Chondrocyte (in vitro differentiated cells): Measurements from ENCODE around the gene RBMS1. TPM values are rescaled to one million over a fixed set of nuclear protein-coding genes. Genes with fewer than 3 reads are reported as not detected.
A peak's percentile ranks its signal among the peaks of the same experiment; 100 is the strongest.

Experiments used
- DNase-seq: peaks from one replicate; pipeline ENCODE4 v3.0.0; 2021; ENCODE audit warnings: mixed read lengths, low spot score
- H3K27ac Mint-ChIP-seq: one replicate; pipeline ENCODE4 v1.8.0; 2021; ENCODE audit warnings: mild to moderate bottlenecking, moderate library complexity, mixed read lengths; ENCODE audit not compliant: unreplicated experiment
- H3K27me3 Mint-ChIP-seq: 2 replicates; pipeline ENCODE4 v1.8.0; 2021; ENCODE audit warnings: low read depth, mixed read lengths
- H3K36me3 Mint-ChIP-seq: 2 replicates; pipeline ENCODE4 v1.8.0; 2021; ENCODE audit warnings: low read depth, mixed read lengths
- H3K4me1 Mint-ChIP-seq: 2 replicates; pipeline ENCODE4 v1.8.0; 2021; ENCODE audit warnings: low read depth, mild to moderate bottlenecking, mixed read lengths
- H3K4me3 Mint-ChIP-seq: one replicate; pipeline ENCODE4 v1.8.0; 2021; ENCODE audit warnings: mild to moderate bottlenecking, moderate library complexity, mixed read lengths; ENCODE audit not compliant: unreplicated experiment
- H3K9me3 Mint-ChIP-seq: 2 replicates; pipeline ENCODE4 v1.8.0; 2021; ENCODE audit warnings: low read depth, mixed read lengths
- total RNA-seq: library from RNA; stranded (reverse); gene quantifications from 3 replicates; pipeline ENCODE4 v1.2.1, GENCODE V29; 2021
- TF ChIP-seq, protein P1 (sequence below): fragments of 200-600 bp; sonication (generic); IDR thresholded peaks from 2 replicates; pipeline ENCODE4 v1.5.0; 2021; ENCODE audit warnings: antibody characterized with exemption, mild to moderate bottlenecking, moderate library complexity

Gene RBMS1
- total RNA-seq, 1 donor from 2014 or later = 133 TPM

DNA sequence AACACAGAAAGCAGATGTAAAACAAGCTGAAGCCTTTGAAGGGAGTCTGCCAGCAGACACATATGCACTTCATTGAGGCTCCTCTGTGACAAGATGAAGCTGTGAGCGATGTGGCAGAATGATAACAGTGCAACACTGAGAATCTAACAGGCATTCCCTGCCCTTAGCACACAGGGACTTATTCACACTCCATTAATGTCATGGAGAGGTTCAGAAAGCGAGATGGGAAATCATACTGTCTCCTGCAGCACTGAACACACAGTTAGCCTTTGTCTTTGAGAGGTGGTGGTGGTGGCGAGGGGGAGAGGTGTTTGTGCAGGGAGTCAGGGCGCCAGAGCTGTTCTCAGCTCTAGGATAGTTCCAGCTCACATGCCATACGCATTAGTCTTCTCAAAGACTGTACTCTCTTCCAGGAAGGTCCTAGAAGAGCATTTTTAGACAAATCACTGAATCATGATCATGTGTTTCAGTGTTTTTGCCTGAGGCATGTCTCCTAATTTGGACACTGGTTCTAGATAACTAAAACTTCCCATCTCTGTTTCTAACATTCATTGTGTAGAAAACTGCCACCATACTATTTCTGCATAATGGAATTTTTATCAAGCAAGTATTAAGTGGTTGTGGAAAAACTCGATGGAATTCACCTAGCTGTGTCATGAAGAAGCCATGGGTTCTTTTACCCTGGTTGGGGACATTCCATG, 200.1 kb downstream of the RBMS1 start:
- no peak overlapping the region for H3K4me3 Mint-ChIP-seq
- TF ChIP-seq, protein P1, sequence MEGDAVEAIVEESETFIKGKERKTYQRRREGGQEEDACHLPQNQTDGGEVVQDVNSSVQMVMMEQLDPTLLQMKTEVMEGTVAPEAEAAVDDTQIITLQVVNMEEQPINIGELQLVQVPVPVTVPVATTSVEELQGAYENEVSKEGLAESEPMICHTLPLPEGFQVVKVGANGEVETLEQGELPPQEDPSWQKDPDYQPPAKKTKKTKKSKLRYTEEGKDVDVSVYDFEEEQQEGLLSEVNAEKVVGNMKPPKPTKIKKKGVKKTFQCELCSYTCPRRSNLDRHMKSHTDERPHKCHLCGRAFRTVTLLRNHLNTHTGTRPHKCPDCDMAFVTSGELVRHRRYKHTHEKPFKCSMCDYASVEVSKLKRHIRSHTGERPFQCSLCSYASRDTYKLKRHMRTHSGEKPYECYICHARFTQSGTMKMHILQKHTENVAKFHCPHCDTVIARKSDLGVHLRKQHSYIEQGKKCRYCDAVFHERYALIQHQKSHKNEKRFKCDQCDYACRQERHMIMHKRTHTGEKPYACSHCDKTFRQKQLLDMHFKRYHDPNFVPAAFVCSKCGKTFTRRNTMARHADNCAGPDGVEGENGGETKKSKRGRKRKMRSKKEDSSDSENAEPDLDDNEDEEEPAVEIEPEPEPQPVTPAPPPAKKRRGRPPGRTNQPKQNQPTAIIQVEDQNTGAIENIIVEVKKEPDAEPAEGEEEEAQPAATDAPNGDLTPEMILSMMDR = no peak
- no peaks in the 10 kb centered on the region for H3K27me3 Mint-ChIP-seq
- H3K27ac Mint-ChIP-seq = peak overlapping the region; percentile 89
- H3K4me1 Mint-ChIP-seq = peaks cover 100% of the 10 kb centered on the region
- H3K36me3 Mint-ChIP-seq = peaks cover 65% of the 10 kb centered on the region
- H3K9me3 Mint-ChIP-seq = peaks cover 2% of the 10 kb centered on the region
- DNase-seq = no peak

DNA sequence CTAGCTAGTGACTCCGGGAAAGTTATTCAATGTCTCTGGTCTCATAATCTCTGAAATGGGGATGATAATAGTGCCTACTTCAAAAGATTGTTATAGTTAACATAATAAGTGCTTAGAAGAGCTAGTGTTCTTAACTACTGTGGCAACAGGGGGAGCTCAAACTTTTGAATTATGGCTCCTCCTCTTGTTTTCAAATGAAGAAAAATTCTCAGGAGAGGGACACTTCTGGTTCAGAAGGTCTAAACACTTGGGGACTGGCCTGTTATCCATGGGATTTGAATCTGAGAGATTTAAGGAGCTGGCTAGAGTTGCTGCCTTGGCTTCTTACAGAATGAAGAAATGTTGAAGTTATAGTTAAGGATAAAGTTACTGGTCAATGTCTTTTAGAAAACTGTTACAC, 201.4 kb downstream of the RBMS1 start:
- Mint-ChIP-seq H3K27ac (peak overlapping the region; percentile 89), H3K4me1 (peaks cover 99% of the 10 kb centered on the region), H3K27me3 (no peaks in the 10 kb centered on the region), H3K9me3 (peaks cover 2% of the 10 kb centered on the region), H3K36me3 (peaks cover 51% of the 10 kb centered on the region), H3K4me3 (no peak overlapping the region)
- TF ChIP-seq, protein P1 = peak; percentile 50
- DNase-seq = no peak

DNA sequence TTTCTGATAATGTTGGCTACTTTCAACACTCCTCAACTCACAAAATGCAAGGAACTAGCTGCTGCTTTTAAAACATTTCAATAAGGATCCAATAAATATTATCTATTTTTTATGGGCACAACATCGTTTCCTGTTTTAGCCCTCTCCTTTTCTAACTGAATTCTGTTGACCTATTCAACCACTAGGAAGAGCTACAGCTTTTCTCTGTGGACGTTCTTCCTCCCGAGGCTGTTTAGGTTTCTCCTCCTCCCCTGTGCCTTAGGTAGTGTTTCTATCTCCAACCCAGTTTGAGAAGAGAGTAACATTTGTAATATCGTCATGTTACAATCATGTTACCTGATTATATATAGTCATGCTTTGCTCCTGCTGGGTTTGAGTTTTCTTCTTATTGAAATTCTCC, 202.2 kb downstream of the RBMS1 start:
- peaks cover 2% of the 10 kb centered on the region for H3K9me3 Mint-ChIP-seq
- H3K36me3 Mint-ChIP-seq = peaks cover 47% of the 10 kb centered on the region
- H3K27me3 Mint-ChIP-seq = no peaks in the 10 kb centered on the region
- peak overlapping the region; percentile 89 for H3K27ac Mint-ChIP-seq
- no peak overlapping the region for H3K4me3 Mint-ChIP-seq
- H3K4me1 Mint-ChIP-seq = peaks cover 99% of the 10 kb centered on the region
- TF ChIP-seq, protein P1 = peak; percentile 26
- DNase-seq = no peak

DNA sequence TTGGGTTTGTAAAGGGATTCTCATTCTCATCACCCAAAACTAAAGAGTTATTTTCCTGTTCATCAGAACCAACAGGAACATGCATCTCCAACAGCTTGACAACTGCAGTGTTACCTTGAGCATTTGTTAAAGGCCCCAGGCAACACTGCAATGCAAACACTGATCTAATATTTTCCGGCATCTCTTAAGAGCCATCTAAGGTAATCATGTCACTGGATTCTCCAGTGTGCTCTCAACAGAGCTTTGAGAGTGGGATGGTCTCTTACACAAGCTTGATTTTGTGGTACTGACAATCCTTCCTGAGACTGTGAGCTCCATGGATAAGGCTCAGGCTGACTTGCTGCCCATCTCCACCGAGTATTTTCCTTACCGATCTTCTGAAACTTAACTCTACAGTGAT, 203.0 kb downstream of the RBMS1 start:
- H3K27me3 Mint-ChIP-seq = no peaks in the 10 kb centered on the region
- TF ChIP-seq, protein P1 = no peak

DNA sequence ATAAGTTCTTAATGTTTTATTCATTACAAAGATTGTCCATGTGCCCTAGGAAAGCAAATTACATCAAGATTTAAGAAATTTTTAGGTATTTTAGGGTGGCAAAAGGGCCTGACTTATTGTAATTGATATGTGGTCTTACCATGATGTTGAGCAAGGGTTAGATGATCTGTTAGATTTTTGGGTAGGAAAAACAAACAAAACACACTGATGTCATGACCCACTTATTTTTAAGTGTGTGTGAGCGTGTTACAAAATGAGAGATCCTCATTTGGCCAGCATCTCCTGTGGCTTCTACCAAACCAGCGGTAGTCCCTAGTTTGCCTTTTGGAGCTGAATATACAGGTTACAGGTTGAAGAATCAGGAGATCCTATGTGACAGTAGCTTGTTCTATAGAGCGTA, 203.8 kb downstream of the RBMS1 start:
- Mint-ChIP-seq H3K9me3 (peaks cover 2% of the 10 kb centered on the region), H3K36me3 (peaks cover 37% of the 10 kb centered on the region), H3K27ac (peak overlapping the region; percentile 99), H3K4me1 (peaks cover 84% of the 10 kb centered on the region), H3K27me3 (no peaks in the 10 kb centered on the region), H3K4me3 (no peak overlapping the region)
- no peak for DNase-seq
- TF ChIP-seq, protein P1 = no peak

More for the DNA sequence above, 203.0 kb downstream of the RBMS1 start:
- Mint-ChIP-seq H3K4me1 (peaks cover 92% of the 10 kb centered on the region), H3K36me3 (peaks cover 40% of the 10 kb centered on the region), H3K27ac (peak overlapping the region; percentile 71), H3K4me3 (no peak overlapping the region), H3K9me3 (peaks cover 2% of the 10 kb centered on the region)
- no peak for DNase-seq
